ENCODE measurements around the gene NME7. TPM values are rescaled to one million over a fixed set of nuclear protein-coding genes. Genes with fewer than 3 reads are reported as not detected.
"Not testable (repeated sequence)": the region's sequence is repeated elsewhere in the genome, so short reads cannot be mapped to it uniquely, and the experiment has no call there.

The NME7 gene, protein sequence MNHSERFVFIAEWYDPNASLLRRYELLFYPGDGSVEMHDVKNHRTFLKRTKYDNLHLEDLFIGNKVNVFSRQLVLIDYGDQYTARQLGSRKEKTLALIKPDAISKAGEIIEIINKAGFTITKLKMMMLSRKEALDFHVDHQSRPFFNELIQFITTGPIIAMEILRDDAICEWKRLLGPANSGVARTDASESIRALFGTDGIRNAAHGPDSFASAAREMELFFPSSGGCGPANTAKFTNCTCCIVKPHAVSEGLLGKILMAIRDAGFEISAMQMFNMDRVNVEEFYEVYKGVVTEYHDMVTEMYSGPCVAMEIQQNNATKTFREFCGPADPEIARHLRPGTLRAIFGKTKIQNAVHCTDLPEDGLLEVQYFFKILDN
- 10 to 100 TPM in 1 of 4 donors, 1 to 10 TPM in 3; 1.9 to 15.9 (median 8.3) TPM for total RNA-seq

DNA sequence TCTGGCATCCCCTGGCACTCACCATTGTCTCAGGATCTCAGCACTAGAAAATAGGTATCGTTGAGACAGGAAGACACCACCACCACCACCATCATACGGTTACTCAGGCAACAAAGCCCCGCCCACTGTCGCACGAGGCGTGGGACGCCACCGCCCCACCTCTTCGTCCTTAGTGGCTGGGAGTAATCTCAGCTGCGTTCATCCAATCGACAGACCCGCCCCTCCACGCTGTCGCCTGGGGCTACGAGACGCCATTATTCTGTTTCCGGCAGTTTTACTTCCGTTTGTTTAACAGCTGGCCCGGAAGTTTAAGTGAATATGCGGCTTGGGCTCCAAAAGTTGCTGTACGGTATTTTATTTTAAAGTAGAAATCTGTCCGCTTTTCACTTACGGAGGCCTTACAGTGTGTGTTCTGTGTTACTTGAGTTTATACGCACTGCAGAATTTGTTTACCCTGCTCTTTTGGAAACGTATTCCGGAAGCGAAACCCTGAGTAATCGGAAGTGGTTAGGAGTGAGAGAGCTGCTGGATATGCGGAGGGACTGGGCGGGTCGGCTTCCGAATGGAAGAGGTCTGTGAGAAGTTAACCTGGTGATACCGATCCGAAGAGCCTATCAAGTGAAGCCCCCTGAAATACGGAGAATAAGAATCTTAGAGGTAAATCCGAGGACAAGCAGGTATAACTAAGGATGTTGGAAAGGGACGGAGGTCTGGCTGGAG, at the start of gene NME7, which contains the start of gene BLZF1:
NME7 (minus strand) TSS at position 112 of the 720 bp plus-strand sequence; CDS start at position 25, 87 bp downstream.
BLZF1 (plus strand) TSS at position 510 of the 720 bp plus-strand sequence. CDS start 1,328 bp downstream, outside the sequence.
- no peaks in the 10 kb centered on the region for H3K9me3 ChIP-seq
- intact Hi-C loops (cut with DNase I; ENCODE audit: low total_unique reads) (loop anchor here (10.0 kb wide), 1 partner anchor 1033 kb away; no protein-coding TSS in a partner anchor), in situ Hi-C loops (cut with MboI; ENCODE audit: low pct_ligation_motif_present in 1 of 4, low pct_unique_long_range_greater_than_20kb in 1 of 4, low sequenced_read_pairs in 3 of 4) (loop anchor here in 1 of 4 donors (25.0 kb wide), 1 partner anchor 931 kb away; no protein-coding TSS in a partner anchor)
- peaks cover 0 to 26% (median 5%) of the 10 kb centered on the region in 4 donors for H3K36me3 ChIP-seq
- 0% methylated on average over 16 to 36 of the region's 37 CpGs for WGBS, 2 donors (ENCODE audit: low coverage in 1 of 2)
- H3K27me3 ChIP-seq, result no peaks in the 10 kb centered on the region
- H3K4me1 ChIP-seq, result peaks cover 5 to 26% (median 23%) of the 10 kb centered on the region in 4 donors
- peak; percentile 98 for DNase-seq
- H3K27ac ChIP-seq, result peak within 1 kb of the TSS; percentile 84 to 91 (median 87)
- TF ChIP-seq EP300 (IDR thresholded peaks at IDR 0.05; ENCODE audit: low read depth) (no peak), POLR2A (IDR thresholded peaks at IDR 0.05) (peak; percentile 50), POLR2AphosphoS5 (IDR thresholded peaks at IDR 0.05) (peak; percentile 36 to 66 (median 44))
- TF ChIP-seq, protein P1, sequence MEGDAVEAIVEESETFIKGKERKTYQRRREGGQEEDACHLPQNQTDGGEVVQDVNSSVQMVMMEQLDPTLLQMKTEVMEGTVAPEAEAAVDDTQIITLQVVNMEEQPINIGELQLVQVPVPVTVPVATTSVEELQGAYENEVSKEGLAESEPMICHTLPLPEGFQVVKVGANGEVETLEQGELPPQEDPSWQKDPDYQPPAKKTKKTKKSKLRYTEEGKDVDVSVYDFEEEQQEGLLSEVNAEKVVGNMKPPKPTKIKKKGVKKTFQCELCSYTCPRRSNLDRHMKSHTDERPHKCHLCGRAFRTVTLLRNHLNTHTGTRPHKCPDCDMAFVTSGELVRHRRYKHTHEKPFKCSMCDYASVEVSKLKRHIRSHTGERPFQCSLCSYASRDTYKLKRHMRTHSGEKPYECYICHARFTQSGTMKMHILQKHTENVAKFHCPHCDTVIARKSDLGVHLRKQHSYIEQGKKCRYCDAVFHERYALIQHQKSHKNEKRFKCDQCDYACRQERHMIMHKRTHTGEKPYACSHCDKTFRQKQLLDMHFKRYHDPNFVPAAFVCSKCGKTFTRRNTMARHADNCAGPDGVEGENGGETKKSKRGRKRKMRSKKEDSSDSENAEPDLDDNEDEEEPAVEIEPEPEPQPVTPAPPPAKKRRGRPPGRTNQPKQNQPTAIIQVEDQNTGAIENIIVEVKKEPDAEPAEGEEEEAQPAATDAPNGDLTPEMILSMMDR (IDR thresholded peaks at IDR 0.05), result no peak
- peak within 1 kb of the TSS; percentile 52 to 84 (median 67) for H3K4me3 ChIP-seq

DNA sequence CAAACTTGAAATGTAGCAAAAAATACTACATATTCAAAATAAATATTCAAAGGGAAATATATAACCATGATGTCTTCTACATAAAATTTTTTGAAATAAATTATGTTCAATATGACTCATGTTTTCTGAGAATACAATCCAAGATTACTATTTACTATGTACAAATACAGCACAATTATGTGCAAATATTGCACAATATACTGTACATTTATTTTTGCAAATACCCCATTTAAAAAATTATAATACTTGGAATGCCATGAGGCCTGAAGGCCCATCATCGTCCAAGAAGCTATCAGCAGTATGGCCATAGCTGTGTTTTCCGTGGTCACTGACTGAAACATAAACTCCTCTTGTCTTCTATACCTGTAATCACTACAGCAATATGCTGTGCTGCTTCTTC, 47.4 kb upstream of the NME7 start:
- H3K4me3 ChIP-seq, result no peak overlapping the region
- TF ChIP-seq EP300 (IDR thresholded peaks at IDR 0.05; ENCODE audit: low read depth) (no peak), POLR2AphosphoS5 (IDR thresholded peaks at IDR 0.05) (no peak), POLR2A (IDR thresholded peaks at IDR 0.05) (no peak)
- TF ChIP-seq, protein P1 (IDR thresholded peaks at IDR 0.05), result no peak
- no peak overlapping the region for H3K27ac ChIP-seq
- WGBS, 2 donors (ENCODE audit: low coverage in 1 of 2), result 91 to 96% methylated on average over 2 of the region's 2 CpGs
- intact Hi-C loops (cut with DNase I; ENCODE audit: low total_unique reads) (no loop called here), in situ Hi-C loops (cut with MboI; ENCODE audit: low pct_ligation_motif_present in 1 of 4, low pct_unique_long_range_greater_than_20kb in 1 of 4, low sequenced_read_pairs in 3 of 4) (no loop called here)
- no peaks in the 10 kb centered on the region for H3K36me3 ChIP-seq
- H3K27me3 ChIP-seq, result peaks cover 8% of the 10 kb centered on the region
- H3K4me1 ChIP-seq, result no peaks in the 10 kb centered on the region
- peaks cover 6 to 7% of the 10 kb centered on the region in 2 donors for H3K9me3 ChIP-seq
- DNase-seq, result no peak

DNA sequence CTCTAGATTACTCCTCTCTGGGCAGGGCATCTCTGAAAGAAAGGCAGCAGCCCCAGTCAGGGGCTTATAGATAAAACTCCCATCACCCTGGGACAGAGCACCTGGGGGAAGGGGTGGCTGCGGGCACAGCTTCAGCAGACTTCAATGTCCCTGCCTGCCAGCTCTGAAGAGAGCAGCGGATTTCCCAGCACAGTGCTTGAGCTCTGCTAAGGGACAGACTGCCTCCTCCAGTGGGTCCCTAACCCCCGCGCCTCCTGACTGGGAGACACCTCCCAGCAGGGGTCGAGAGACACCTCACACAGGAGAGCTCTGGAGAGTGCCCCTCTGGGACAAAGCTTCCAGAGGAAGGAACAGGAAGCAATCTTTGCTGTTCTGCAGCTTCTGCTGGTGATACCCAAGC, 40.7 kb upstream of the NME7 start:
- peaks cover 16 to 24% of the 10 kb centered on the region in 2 donors for H3K9me3 ChIP-seq
- intact Hi-C loops (cut with DNase I; ENCODE audit: low total_unique reads); in situ Hi-C loops (cut with MboI; ENCODE audit: low pct_ligation_motif_present in 1 of 4, low pct_unique_long_range_greater_than_20kb in 1 of 4, low sequenced_read_pairs in 3 of 4); H3K36me3 ChIP-seq; H3K4me1 ChIP-seq; H3K4me3 ChIP-seq; H3K27ac ChIP-seq; H3K27me3 ChIP-seq; DNase-seq: not testable (repeated sequence)
- 90% methylated on average over 5 of the region's 5 CpGs; no CpG with 5 or more reads in 1 of the 2 donors for WGBS, 2 donors (ENCODE audit: low coverage in 1 of 2)

DNA sequence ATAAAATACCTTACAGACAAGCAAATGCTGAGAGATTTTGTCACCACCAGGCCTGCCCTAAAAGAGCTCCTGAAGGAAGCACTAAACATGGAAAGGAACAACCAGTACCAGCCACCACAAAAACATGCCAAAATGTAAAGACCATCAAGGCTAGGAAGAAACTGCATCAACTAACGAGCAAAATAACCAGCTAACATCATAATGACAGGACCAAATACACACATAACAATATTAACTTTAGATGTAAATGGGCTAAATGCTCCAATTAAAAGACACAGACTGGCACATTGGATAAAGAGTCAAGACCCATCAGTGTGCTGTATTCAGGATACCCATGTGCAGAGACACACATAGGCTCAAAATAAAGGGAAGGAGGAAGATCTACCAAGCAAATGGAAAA, 35.0 kb upstream of the NME7 start:
- DNase-seq; H3K27me3 ChIP-seq; H3K4me1 ChIP-seq; in situ Hi-C loops (cut with MboI; ENCODE audit: low pct_ligation_motif_present in 1 of 4, low pct_unique_long_range_greater_than_20kb in 1 of 4, low sequenced_read_pairs in 3 of 4); H3K36me3 ChIP-seq; H3K27ac ChIP-seq; intact Hi-C loops (cut with DNase I; ENCODE audit: low total_unique reads); H3K4me3 ChIP-seq: not testable (repeated sequence)
- WGBS, 2 donors (ENCODE audit: low coverage in 1 of 2), result 82% methylated on average over 1 of the region's 1 CpG; no CpG with 5 or more reads in 1 of the 2 donors
- peaks cover 12 to 14% of the 10 kb centered on the region in 2 donors for H3K9me3 ChIP-seq

DNA sequence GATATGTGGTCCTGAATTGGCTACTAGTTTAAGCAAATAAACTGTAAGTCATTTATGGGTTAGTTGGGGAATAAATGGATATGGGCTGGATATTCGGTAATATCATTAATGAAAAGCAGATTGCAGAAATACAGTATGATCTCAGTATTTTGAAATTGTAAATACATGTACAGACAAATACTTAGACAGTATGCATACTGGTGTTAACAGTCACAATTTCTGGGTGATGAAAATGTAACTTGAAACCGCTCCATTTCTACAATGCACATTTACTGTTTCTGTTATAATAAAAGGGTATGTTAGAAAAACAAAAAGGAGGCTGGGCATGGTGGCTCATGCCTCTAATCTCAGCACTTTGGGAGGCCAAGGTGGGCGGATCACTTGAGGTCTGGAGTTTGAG, 28.4 kb upstream of the NME7 start:
- peaks cover 0 to 14% (median 7%) of the 10 kb centered on the region in 4 donors for H3K36me3 ChIP-seq
- no peak for TF ChIP-seq POLR2A (IDR thresholded peaks at IDR 0.05)
- TF ChIP-seq, protein P1 (IDR thresholded peaks at IDR 0.05), result no peak
- no peak for TF ChIP-seq POLR2AphosphoS5 (IDR thresholded peaks at IDR 0.05)
- no peak for TF ChIP-seq EP300 (IDR thresholded peaks at IDR 0.05; ENCODE audit: low read depth)
- H3K9me3 ChIP-seq, result no peaks in the 10 kb centered on the region
- DNase-seq, result no peak
- no peaks in the 10 kb centered on the region for H3K27me3 ChIP-seq
- intact Hi-C loops (cut with DNase I; ENCODE audit: low total_unique reads), result no loop called here
- no peak overlapping the region for H3K27ac ChIP-seq
- in situ Hi-C loops (cut with MboI; ENCODE audit: low pct_ligation_motif_present in 1 of 4, low pct_unique_long_range_greater_than_20kb in 1 of 4, low sequenced_read_pairs in 3 of 4), result loop anchor here in 1 of 4 donors (25.0 kb wide), 1 partner anchor 141 kb away; no protein-coding TSS in a partner anchor
- H3K4me1 ChIP-seq, result no peaks in the 10 kb centered on the region
- H3K4me3 ChIP-seq, result no peak overlapping the region
- 97 to 100% methylated on average over 3 of the region's 3 CpGs for WGBS, 2 donors (ENCODE audit: low coverage in 1 of 2)
